ENCODE results near the gene MYL6B. TPM values are rescaled to one million over a fixed set of nuclear protein-coding genes. Genes with fewer than 3 reads are reported as not detected.

The MYL6B gene
- total RNA-seq, 4 donors from 2014 or later = 28.5 to 39.4 (median 33.6) TPM

GRCh38 chr12:56137853-56138571 is 14.4 kb upstream of the MYL6B start:
- DNase-seq (ENCODE audit: extremely low spot score) = no peak
- no peaks in the 10 kb centered on the region for H3K27me3 ChIP-seq
- intact Hi-C loops (cut with DNase I) = no loop called here
- WGBS = 94% methylated on average over 11 of the region's 14 CpGs
- no peak overlapping the region for H3K4me3 ChIP-seq
- no peak overlapping the region for H3K27ac ChIP-seq (replicated peaks in 1 of 4)
- peaks cover 79 to 100% (median 95%) of the 10 kb centered on the region in 4 donors for H3K36me3 ChIP-seq
- no peaks in the 10 kb centered on the region for H3K9me3 ChIP-seq
- peaks cover 2 to 10% (median 6%) of the 10 kb centered on the region in 4 donors for H3K4me1 ChIP-seq
- no peak for TF ChIP-seq POLR2A (IDR thresholded peaks at IDR 0.05; ENCODE audit: low read depth)
- TF ChIP-seq, protein P1, sequence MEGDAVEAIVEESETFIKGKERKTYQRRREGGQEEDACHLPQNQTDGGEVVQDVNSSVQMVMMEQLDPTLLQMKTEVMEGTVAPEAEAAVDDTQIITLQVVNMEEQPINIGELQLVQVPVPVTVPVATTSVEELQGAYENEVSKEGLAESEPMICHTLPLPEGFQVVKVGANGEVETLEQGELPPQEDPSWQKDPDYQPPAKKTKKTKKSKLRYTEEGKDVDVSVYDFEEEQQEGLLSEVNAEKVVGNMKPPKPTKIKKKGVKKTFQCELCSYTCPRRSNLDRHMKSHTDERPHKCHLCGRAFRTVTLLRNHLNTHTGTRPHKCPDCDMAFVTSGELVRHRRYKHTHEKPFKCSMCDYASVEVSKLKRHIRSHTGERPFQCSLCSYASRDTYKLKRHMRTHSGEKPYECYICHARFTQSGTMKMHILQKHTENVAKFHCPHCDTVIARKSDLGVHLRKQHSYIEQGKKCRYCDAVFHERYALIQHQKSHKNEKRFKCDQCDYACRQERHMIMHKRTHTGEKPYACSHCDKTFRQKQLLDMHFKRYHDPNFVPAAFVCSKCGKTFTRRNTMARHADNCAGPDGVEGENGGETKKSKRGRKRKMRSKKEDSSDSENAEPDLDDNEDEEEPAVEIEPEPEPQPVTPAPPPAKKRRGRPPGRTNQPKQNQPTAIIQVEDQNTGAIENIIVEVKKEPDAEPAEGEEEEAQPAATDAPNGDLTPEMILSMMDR (IDR thresholded peaks at IDR 0.05) = no peak
- no peak for TF ChIP-seq POLR2AphosphoS5 (IDR thresholded peaks at IDR 0.05)
- no peak for TF ChIP-seq EP300 (IDR thresholded peaks at IDR 0.05)

- peaks cover 21 to 40% (median 31%) of the 10 kb centered on the region in 4 donors for H3K4me1 ChIP-seq
- peaks cover 65 to 84% (median 81%) of the 10 kb centered on the region in 4 donors for H3K36me3 ChIP-seq
- peak overlapping the region; percentile 34 to 68 (median 53) for H3K27ac ChIP-seq (replicated peaks in 1 of 4)
- H3K9me3 ChIP-seq = no peaks in the 10 kb centered on the region
- intact Hi-C loops (cut with DNase I) = no loop called here
- no peak for TF ChIP-seq POLR2AphosphoS5 (IDR thresholded peaks at IDR 0.05)
- no peak for TF ChIP-seq EP300 (IDR thresholded peaks at IDR 0.05)
- no peak for TF ChIP-seq POLR2A (IDR thresholded peaks at IDR 0.05; ENCODE audit: low read depth)
- TF ChIP-seq, protein P1 (IDR thresholded peaks at IDR 0.05) = no peak
- no peak for DNase-seq (ENCODE audit: extremely low spot score)
- H3K4me3 ChIP-seq = no peak overlapping the region
- no peaks in the 10 kb centered on the region for H3K27me3 ChIP-seq
- WGBS = 91% methylated on average over 17 of the region's 19 CpGs
Observed at GRCh38 chr12:56141946-56142784, 10.2 kb upstream of the MYL6B start.

DNA sequence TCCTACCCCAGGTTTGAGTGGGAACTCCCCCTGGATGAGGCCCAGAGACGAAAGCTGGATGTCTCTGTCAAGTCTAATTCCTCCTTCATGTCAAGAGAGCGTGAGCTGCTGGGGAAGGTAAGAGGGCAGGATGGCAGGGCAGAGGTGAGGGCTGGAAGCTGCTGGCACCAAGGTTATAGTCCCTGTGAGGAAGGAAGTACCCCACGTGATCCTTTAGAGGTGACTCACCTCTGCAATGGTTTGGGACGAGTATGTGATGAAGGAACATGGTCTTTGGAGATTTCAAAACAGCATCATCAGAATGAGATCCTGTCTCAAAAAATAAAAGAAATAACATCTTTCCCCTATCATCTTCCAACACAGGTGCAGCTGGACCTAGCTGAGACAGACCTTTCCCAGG is 9.2 kb upstream of the MYL6B start:
- WGBS = 59% methylated on average over 4 of the region's 4 CpGs
- Histone ChIP-seq H3K4me3 (no peak overlapping the region), H3K27ac (replicated peaks in 1 of 4) (peak overlapping the region; percentile 34 to 68 (median 53)), H3K4me1 (peaks cover 23 to 44% (median 33%) of the 10 kb centered on the region in 4 donors), H3K9me3 (no peaks in the 10 kb centered on the region), H3K36me3 (peaks cover 56 to 73% (median 71%) of the 10 kb centered on the region in 4 donors), H3K27me3 (no peaks in the 10 kb centered on the region)
- intact Hi-C loops (cut with DNase I) = no loop called here
- TF ChIP-seq EP300 (IDR thresholded peaks at IDR 0.05) (no peak), POLR2AphosphoS5 (IDR thresholded peaks at IDR 0.05) (no peak), POLR2A (IDR thresholded peaks at IDR 0.05; ENCODE audit: low read depth) (no peak)
- TF ChIP-seq, protein P1 (IDR thresholded peaks at IDR 0.05) = no peak
- no peak for DNase-seq (ENCODE audit: extremely low spot score)

DNA sequence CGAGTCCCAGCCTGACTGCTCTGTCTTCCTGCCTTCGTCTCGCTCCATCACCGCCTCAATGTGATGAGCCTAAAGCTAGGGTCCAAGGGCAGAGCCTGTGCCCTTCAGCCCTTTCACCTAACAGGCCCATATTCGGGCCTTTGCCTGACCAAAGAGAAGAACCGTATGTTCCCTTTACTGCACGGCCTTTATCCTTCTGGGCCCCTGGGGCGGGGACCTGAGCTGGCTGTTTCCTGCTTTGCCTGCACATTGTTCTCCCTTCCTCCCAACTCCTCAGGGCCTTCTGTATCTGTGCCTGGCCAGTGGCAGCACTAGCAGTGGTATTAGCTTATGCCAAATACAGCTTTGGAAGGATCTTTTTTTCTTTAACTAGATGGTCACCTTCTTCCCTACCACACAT is 8.5 kb upstream of the MYL6B start:
- Histone ChIP-seq H3K4me1 (peaks cover 23 to 44% (median 33%) of the 10 kb centered on the region in 4 donors), H3K4me3 (no peak overlapping the region), H3K27ac (replicated peaks in 1 of 4) (peak overlapping the region; percentile 34 to 68 (median 55)), H3K9me3 (no peaks in the 10 kb centered on the region), H3K36me3 (peaks cover 49 to 67% (median 64%) of the 10 kb centered on the region in 4 donors), H3K27me3 (no peaks in the 10 kb centered on the region)
- intact Hi-C loops (cut with DNase I) = no loop called here
- no peak for DNase-seq (ENCODE audit: extremely low spot score)
- TF ChIP-seq, protein P1 (IDR thresholded peaks at IDR 0.05) = no peak
- TF ChIP-seq POLR2AphosphoS5 (IDR thresholded peaks at IDR 0.05) = peak; percentile 52 to 64
- whole genome bisulfite sequencing = 74% methylated on average over 8 of the region's 8 CpGs

Data from esophagus muscularis mucosa (tissue), 4 donors.